Stimulated activated naive B cell treated with anti-CD40 and anti-IgM and Interleukin-4, amounts not matched to agents 10 μg/mL and 1 μg/mL and 100 μg/mL, for 72 hours (primary cell): Measurements from ENCODE around the gene MITF.
"Not testable (repeated sequence)": the region's sequence is repeated elsewhere in the genome, so short reads cannot be mapped to it uniquely, and the experiment has no call there.

Source experiments
- ATAC-seq, 2 donors: fragments of 150-1000 bp; cut with Tn5 transposase; replicated peaks; 2 replicates each; pipeline ENCODE4 v1.10.0; 2021; ENCODE audit warnings: moderate library complexity in 1 of 2
- DNase-seq: peaks from one replicate; pipeline ENCODE4 v3.0.0; 2021
- H3K27ac Mint-ChIP-seq: one replicate; pipeline ENCODE4 v1.8.0; 2022; ENCODE audit warnings: mild to moderate bottlenecking, mixed read lengths
- H3K27me3 Mint-ChIP-seq, 2 donors: one replicate each; pipeline ENCODE4 v1.8.0; 2022; ENCODE audit warnings: mixed read lengths in 2 of 2
- H3K36me3 Mint-ChIP-seq, 2 donors: one replicate each; pipeline ENCODE4 v1.8.0; 2022; ENCODE audit warnings: mixed read lengths in 2 of 2, mild to moderate bottlenecking in 1 of 2
- H3K4me1 Mint-ChIP-seq, 2 donors: one replicate each; pipeline ENCODE4 v1.8.0; 2022; ENCODE audit warnings: mixed read lengths in 2 of 2, mild to moderate bottlenecking in 1 of 2
- H3K4me3 Mint-ChIP-seq, 2 donors: one replicate each; pipeline ENCODE4 v1.8.0; 2022; ENCODE audit warnings: mild to moderate bottlenecking in 2 of 2, mixed read lengths in 2 of 2, moderate library complexity in 1 of 2
- H3K9me3 Mint-ChIP-seq, 2 donors: one replicate each; pipeline ENCODE4 v1.8.0; 2022; ENCODE audit warnings: mixed read lengths in 2 of 2, mild to moderate bottlenecking in 1 of 2

Gene MITF

GRCh38 chr3:69888040-69888942 is 149.0 kb downstream of the MITF start:
- Mint-ChIP-seq H3K27me3 (peaks cover 0 to 7% of the 10 kb centered on the region in 2 donors), H3K27ac (no peak overlapping the region), H3K36me3 (no peaks in the 10 kb centered on the region), H3K4me1 (no peaks in the 10 kb centered on the region), H3K4me3 (no peak overlapping the region), H3K9me3 (no peaks in the 10 kb centered on the region)
- DNase-seq (no peak), ATAC-seq (no peak)

GRCh38 chr3:69888943-69889315 is 149.7 kb downstream of the MITF start:
- H3K27ac Mint-ChIP-seq = no peak overlapping the region
- no peaks in the 10 kb centered on the region for H3K9me3 Mint-ChIP-seq
- no peak for ATAC-seq
- H3K36me3 Mint-ChIP-seq = no peaks in the 10 kb centered on the region
- peaks cover 0 to 6% of the 10 kb centered on the region in 2 donors for H3K27me3 Mint-ChIP-seq
- H3K4me1 Mint-ChIP-seq = no peaks in the 10 kb centered on the region
- no peak overlapping the region for H3K4me3 Mint-ChIP-seq
- no peak for DNase-seq

- no peaks in the 10 kb centered on the region for H3K36me3 Mint-ChIP-seq
- no peaks in the 10 kb centered on the region for H3K4me1 Mint-ChIP-seq
- H3K27me3 Mint-ChIP-seq = no peaks in the 10 kb centered on the region
- H3K27ac Mint-ChIP-seq = no peak overlapping the region
- H3K4me3 Mint-ChIP-seq = no peak overlapping the region
- no peak for ATAC-seq
- no peak for DNase-seq
- no peaks in the 10 kb centered on the region for H3K9me3 Mint-ChIP-seq
These were observed 150.8 kb downstream of the MITF start for GRCh38 chr3:69890084-69890483.

GRCh38 chr3:69890691-69891090 is 151.4 kb downstream of the MITF start:
- ATAC-seq (no peak), DNase-seq (no peak)
- H3K4me1 Mint-ChIP-seq = no peaks in the 10 kb centered on the region
- no peaks in the 10 kb centered on the region for H3K27me3 Mint-ChIP-seq
- no peaks in the 10 kb centered on the region for H3K36me3 Mint-ChIP-seq
- H3K27ac Mint-ChIP-seq = no peak overlapping the region
- no peak overlapping the region for H3K4me3 Mint-ChIP-seq
- H3K9me3 Mint-ChIP-seq = no peaks in the 10 kb centered on the region

GRCh38 chr3:69892706-69893105 is 153.4 kb downstream of the MITF start:
- no peaks in the 10 kb centered on the region for H3K9me3 Mint-ChIP-seq
- no peaks in the 10 kb centered on the region for H3K4me1 Mint-ChIP-seq

GRCh38 chr3:69893274-69893673 is 154.0 kb downstream of the MITF start:
- no peaks in the 10 kb centered on the region for H3K9me3 Mint-ChIP-seq
- no peaks in the 10 kb centered on the region for H3K27me3 Mint-ChIP-seq
- no peaks in the 10 kb centered on the region for H3K36me3 Mint-ChIP-seq
- no peak for ATAC-seq
- DNase-seq = no peak
- no peak overlapping the region for H3K4me3 Mint-ChIP-seq
- H3K4me1 Mint-ChIP-seq = no peaks in the 10 kb centered on the region
- H3K27ac Mint-ChIP-seq = no peak overlapping the region

More at GRCh38 chr3:69892706-69893105, 153.4 kb downstream of the MITF start:
- Mint-ChIP-seq H3K27ac (no peak overlapping the region), H3K36me3 (no peaks in the 10 kb centered on the region), H3K27me3 (no peaks in the 10 kb centered on the region), H3K4me3 (no peak overlapping the region)
- no peak for DNase-seq
- no peak for ATAC-seq

- ATAC-seq (no peak), DNase-seq (no peak)
- Mint-ChIP-seq H3K27ac (no peak overlapping the region), H3K4me1 (no peaks in the 10 kb centered on the region), H3K9me3 (no peaks in the 10 kb centered on the region), H3K4me3 (no peak overlapping the region), H3K27me3 (no peaks in the 10 kb centered on the region), H3K36me3 (no peaks in the 10 kb centered on the region)
These were observed 156.8 kb downstream of the MITF start for GRCh38 chr3:69896095-69896494.

- H3K9me3 Mint-ChIP-seq = no peaks in the 10 kb centered on the region
- ATAC-seq = no peak
- no peaks in the 10 kb centered on the region for H3K4me1 Mint-ChIP-seq
- no peaks in the 10 kb centered on the region for H3K36me3 Mint-ChIP-seq
- no peak overlapping the region for H3K4me3 Mint-ChIP-seq
- no peak for DNase-seq
- peaks cover 4 to 5% of the 10 kb centered on the region in 2 donors for H3K27me3 Mint-ChIP-seq
- no peak overlapping the region for H3K27ac Mint-ChIP-seq
These were observed 161.1 kb downstream of the MITF start for GRCh38 chr3:69900331-69900730.

- Mint-ChIP-seq H3K27ac (no peak overlapping the region), H3K9me3 (no peaks in the 10 kb centered on the region), H3K27me3 (peaks cover 4 to 11% of the 10 kb centered on the region in 2 donors), H3K4me3 (no peak overlapping the region), H3K4me1 (no peaks in the 10 kb centered on the region), H3K36me3 (no peaks in the 10 kb centered on the region)
- DNase-seq (no peak), ATAC-seq (no peak)
These were observed 162.5 kb downstream of the MITF start for GRCh38 chr3:69901802-69902201.

- H3K27me3 Mint-ChIP-seq = peaks cover 4 to 11% of the 10 kb centered on the region in 2 donors
- ATAC-seq = no peak
- H3K9me3 Mint-ChIP-seq = no peaks in the 10 kb centered on the region
These were observed 163.1 kb downstream of the MITF start for GRCh38 chr3:69902386-69902785.

GRCh38 chr3:69906351-69906966 is 167.2 kb downstream of the MITF start:
- H3K9me3 Mint-ChIP-seq = peaks cover 5% of the 10 kb centered on the region in 2 donors
- H3K4me1 Mint-ChIP-seq = no peaks in the 10 kb centered on the region
- H3K4me3 Mint-ChIP-seq = no peak overlapping the region
- no peak overlapping the region for H3K27ac Mint-ChIP-seq
- H3K27me3 Mint-ChIP-seq = peaks cover 4 to 17% of the 10 kb centered on the region in 2 donors
- no peak for ATAC-seq
- DNase-seq = no peak
- H3K36me3 Mint-ChIP-seq = no peaks in the 10 kb centered on the region

More at GRCh38 chr3:69902386-69902785, 163.1 kb downstream of the MITF start:
- Mint-ChIP-seq H3K4me3 (no peak overlapping the region), H3K27ac (no peak overlapping the region), H3K36me3 (no peaks in the 10 kb centered on the region), H3K4me1 (no peaks in the 10 kb centered on the region)
- DNase-seq = no peak

GRCh38 chr3:69907554-69907953 is 168.3 kb downstream of the MITF start:
- Mint-ChIP-seq H3K4me3 (no peak overlapping the region), H3K9me3 (peaks cover 5 to 8% of the 10 kb centered on the region in 2 donors), H3K4me1 (no peaks in the 10 kb centered on the region), H3K36me3 (no peaks in the 10 kb centered on the region), H3K27me3 (peaks cover 4 to 22% of the 10 kb centered on the region in 2 donors), H3K27ac (no peak overlapping the region)
- no peak for DNase-seq
- no peak for ATAC-seq

- not testable (repeated sequence) for DNase-seq, H3K27ac Mint-ChIP-seq, ATAC-seq, H3K9me3 Mint-ChIP-seq, H3K4me3 Mint-ChIP-seq, H3K36me3 Mint-ChIP-seq, H3K4me1 Mint-ChIP-seq
- H3K27me3 Mint-ChIP-seq = peaks cover 4 to 17% of the 10 kb centered on the region in 2 donors
These were observed 170.6 kb downstream of the MITF start for GRCh38 chr3:69909859-69910258.

GRCh38 chr3:69913422-69913821 is 174.2 kb downstream of the MITF start:
- Mint-ChIP-seq H3K4me3 (no peak overlapping the region), H3K27me3 (peaks cover 4 to 20% of the 10 kb centered on the region in 2 donors), H3K36me3 (no peaks in the 10 kb centered on the region), H3K4me1 (no peaks in the 10 kb centered on the region), H3K27ac (no peak overlapping the region), H3K9me3 (peaks cover 9 to 11% of the 10 kb centered on the region in 2 donors)
- DNase-seq (no peak), ATAC-seq (no peak)

GRCh38 chr3:69914395-69914794 is 175.1 kb downstream of the MITF start:
- DNase-seq = no peak
- Mint-ChIP-seq H3K27ac (no peak overlapping the region), H3K4me1 (no peaks in the 10 kb centered on the region), H3K9me3 (peaks cover 5 to 11% of the 10 kb centered on the region in 2 donors), H3K27me3 (peaks cover 4 to 18% of the 10 kb centered on the region in 2 donors), H3K36me3 (no peaks in the 10 kb centered on the region), H3K4me3 (no peak overlapping the region)
- ATAC-seq = no peak
